HL-60 (cell line): Measurements from ENCODE around the gene DSG4.

Experiments
- DNase-seq, 2 experiments: peaks; one replicate each; pipeline ENCODE4 v3.0.0-alpha.2; 2010 to 2020; ENCODE audit warnings: low read depth in 1 of 2, low spot score in 1 of 2
- H3K27ac ChIP-seq: fragments of 250-450 bp; sonication (Bioruptor Pico); replicated peaks from 2 replicates; pipeline ENCODE4 v1.5.1; 2020; ENCODE audit warnings: mild to moderate bottlenecking, moderate library complexity
- H3K27me3 ChIP-seq: fragments of 250-450 bp; sonication (Bioruptor Pico); 2 replicates; pipeline ENCODE4 v1.5.1; 2021; ENCODE audit warnings: mild to moderate bottlenecking, moderate library complexity; ENCODE audit not compliant: insufficient read depth, poor library complexity, severe bottlenecking
- H3K4me3 ChIP-seq: replicated peaks from 2 replicates; pipeline ENCODE4 v1.5.1; 2011; ENCODE audit warnings: mild to moderate bottlenecking, control low read depth, low read length; ENCODE audit not compliant: insufficient read depth
- GABPA ChIP-seq: IDR thresholded peaks from 2 replicates; pipeline ENCODE4 v1.6.1; 2012; ENCODE audit warnings: low read depth
- POLR2AphosphoS5 ChIP-seq: IDR thresholded peaks from 2 replicates; pipeline ENCODE4 v1.6.1; 2012; ENCODE audit warnings: low read depth
- SPI1 ChIP-seq: IDR thresholded peaks from 2 replicates; pipeline ENCODE4 v1.6.1; 2012; ENCODE audit warnings: low read depth, mild to moderate bottlenecking, borderline replicate concordance
- TF ChIP-seq, protein P1 (sequence below): IDR thresholded peaks from one replicate; pipeline ENCODE4 v1.5.1; 2011; ENCODE audit warnings: low read length, control low read depth, inconsistent platforms; ENCODE audit not compliant: insufficient read depth
- TF ChIP-seq, protein P2 (sequence below): IDR thresholded peaks from 2 replicates; pipeline ENCODE4 v1.6.1; 2012; ENCODE audit warnings: low read depth; ENCODE audit not compliant: insufficient replicate concordance

Gene DSG4

DNA sequence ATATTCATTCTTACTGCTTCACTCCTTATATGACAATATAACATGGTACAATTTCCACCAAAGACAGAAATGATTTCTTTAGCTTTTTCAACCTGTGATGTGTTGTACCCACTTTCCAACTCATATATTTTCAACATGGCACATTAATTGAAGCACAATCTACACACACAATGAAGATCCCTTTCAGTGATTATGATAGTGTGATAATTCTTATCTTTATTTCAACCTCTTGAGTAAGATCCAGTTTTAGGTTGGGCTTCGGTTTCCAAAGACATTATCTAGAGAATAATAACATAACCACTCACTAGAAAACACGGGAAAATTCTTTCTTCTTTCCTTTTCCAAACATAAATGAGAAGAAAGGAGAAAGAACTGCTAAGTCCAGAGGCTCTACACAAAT lies 67.6 kb downstream of the DSG4 start:
- H3K4me3 ChIP-seq, result no peak overlapping the region
- H3K27ac ChIP-seq, result no peak overlapping the region
- TF ChIP-seq, protein P1, sequence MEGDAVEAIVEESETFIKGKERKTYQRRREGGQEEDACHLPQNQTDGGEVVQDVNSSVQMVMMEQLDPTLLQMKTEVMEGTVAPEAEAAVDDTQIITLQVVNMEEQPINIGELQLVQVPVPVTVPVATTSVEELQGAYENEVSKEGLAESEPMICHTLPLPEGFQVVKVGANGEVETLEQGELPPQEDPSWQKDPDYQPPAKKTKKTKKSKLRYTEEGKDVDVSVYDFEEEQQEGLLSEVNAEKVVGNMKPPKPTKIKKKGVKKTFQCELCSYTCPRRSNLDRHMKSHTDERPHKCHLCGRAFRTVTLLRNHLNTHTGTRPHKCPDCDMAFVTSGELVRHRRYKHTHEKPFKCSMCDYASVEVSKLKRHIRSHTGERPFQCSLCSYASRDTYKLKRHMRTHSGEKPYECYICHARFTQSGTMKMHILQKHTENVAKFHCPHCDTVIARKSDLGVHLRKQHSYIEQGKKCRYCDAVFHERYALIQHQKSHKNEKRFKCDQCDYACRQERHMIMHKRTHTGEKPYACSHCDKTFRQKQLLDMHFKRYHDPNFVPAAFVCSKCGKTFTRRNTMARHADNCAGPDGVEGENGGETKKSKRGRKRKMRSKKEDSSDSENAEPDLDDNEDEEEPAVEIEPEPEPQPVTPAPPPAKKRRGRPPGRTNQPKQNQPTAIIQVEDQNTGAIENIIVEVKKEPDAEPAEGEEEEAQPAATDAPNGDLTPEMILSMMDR, result no peak
- no peak for TF ChIP-seq GABPA
- TF ChIP-seq, protein P2, sequence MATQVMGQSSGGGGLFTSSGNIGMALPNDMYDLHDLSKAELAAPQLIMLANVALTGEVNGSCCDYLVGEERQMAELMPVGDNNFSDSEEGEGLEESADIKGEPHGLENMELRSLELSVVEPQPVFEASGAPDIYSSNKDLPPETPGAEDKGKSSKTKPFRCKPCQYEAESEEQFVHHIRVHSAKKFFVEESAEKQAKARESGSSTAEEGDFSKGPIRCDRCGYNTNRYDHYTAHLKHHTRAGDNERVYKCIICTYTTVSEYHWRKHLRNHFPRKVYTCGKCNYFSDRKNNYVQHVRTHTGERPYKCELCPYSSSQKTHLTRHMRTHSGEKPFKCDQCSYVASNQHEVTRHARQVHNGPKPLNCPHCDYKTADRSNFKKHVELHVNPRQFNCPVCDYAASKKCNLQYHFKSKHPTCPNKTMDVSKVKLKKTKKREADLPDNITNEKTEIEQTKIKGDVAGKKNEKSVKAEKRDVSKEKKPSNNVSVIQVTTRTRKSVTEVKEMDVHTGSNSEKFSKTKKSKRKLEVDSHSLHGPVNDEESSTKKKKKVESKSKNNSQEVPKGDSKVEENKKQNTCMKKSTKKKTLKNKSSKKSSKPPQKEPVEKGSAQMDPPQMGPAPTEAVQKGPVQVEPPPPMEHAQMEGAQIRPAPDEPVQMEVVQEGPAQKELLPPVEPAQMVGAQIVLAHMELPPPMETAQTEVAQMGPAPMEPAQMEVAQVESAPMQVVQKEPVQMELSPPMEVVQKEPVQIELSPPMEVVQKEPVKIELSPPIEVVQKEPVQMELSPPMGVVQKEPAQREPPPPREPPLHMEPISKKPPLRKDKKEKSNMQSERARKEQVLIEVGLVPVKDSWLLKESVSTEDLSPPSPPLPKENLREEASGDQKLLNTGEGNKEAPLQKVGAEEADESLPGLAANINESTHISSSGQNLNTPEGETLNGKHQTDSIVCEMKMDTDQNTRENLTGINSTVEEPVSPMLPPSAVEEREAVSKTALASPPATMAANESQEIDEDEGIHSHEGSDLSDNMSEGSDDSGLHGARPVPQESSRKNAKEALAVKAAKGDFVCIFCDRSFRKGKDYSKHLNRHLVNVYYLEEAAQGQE, result no peak
- TF ChIP-seq POLR2AphosphoS5, result no peak
- no peak for TF ChIP-seq SPI1
- DNase-seq, result no peak
- H3K27me3 ChIP-seq, result peaks cover 2% of the 10 kb centered on the region

DNA sequence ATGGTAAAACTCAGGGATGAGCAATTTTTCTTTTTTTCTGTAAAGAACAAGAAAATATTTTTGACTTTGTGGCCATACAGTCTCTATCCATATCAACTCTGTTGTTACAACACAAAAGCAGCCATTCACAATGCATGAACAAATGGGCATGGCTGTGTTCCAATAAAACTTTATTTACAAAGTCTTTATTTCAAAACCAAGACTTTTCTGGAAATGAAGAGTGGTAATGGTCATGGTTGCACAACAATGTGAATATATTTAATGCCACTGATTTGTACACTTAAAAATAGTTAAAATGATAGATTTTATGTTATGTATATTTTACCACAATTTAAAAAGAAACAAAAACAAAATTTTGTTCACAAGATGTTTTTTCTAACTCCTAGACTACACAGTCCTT lies 69.3 kb downstream of the DSG4 start:
- TF ChIP-seq SPI1 (no peak), POLR2AphosphoS5 (no peak), GABPA (no peak)
- TF ChIP-seq, protein P2, result no peak
- TF ChIP-seq, protein P1, result no peak
- Histone ChIP-seq H3K27me3 (peaks cover 2% of the 10 kb centered on the region), H3K27ac (no peak overlapping the region), H3K4me3 (no peak overlapping the region)
- DNase-seq, result no peak

DNA sequence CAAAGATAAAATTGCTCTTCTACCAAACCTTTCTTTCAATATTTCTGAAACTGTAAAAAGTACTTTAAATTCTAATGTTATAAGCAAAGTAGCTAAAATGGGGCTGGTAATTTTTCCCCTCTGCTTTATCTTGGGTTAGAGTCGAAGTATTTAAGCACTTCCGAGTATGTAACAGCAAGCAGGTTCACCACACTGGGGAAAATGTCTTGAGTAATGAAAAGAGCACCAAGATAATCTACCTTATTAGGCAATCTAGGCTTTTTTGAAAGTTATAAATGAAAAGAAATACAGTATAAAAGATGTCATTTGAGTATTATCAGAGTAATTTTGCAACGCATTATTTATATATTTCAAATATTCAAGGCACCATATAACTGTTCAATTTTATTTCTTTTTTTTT lies 70.3 kb downstream of the DSG4 start:
- Histone ChIP-seq H3K27me3 (peaks cover 2% of the 10 kb centered on the region), H3K27ac (no peak overlapping the region), H3K4me3 (no peak overlapping the region)
- no peak for DNase-seq
- TF ChIP-seq, protein P1, result no peak
- no peak for TF ChIP-seq POLR2AphosphoS5
- TF ChIP-seq GABPA, result no peak
- TF ChIP-seq, protein P2, result no peak
- TF ChIP-seq SPI1, result no peak
